ENCODE data around the gene BTBD9. TPM values are rescaled to one million over a fixed set of nuclear protein-coding genes. Genes with fewer than 3 reads are reported as not detected.

BTBD9 gene
- total RNA-seq, 1 donor from 2014 or later = 49.7 TPM

GRCh38 chr6:38509713-38510112 lies 130.0 kb downstream of the BTBD9 start:
- no peaks in the 10 kb centered on the region for H3K9me3 ChIP-seq
- H3K36me3 ChIP-seq = no peaks in the 10 kb centered on the region
- no peak overlapping the region for H3K27ac ChIP-seq
- intact Hi-C loops (cut with DNase I) = no loop called here
- no peak overlapping the region for H3K4me3 ChIP-seq
- DNase-seq (no peak), ATAC-seq (peak; percentile 82 to 90)
- peaks cover 17% of the 10 kb centered on the region for H3K4me1 ChIP-seq
- TF ChIP-seq CTCF (IDR thresholded peaks at IDR 0.05) = no peak
- H3K27me3 ChIP-seq (ENCODE audit: low read depth) = no peaks in the 10 kb centered on the region

GRCh38 chr6:38508894-38509293 lies 130.8 kb downstream of the BTBD9 start:
- intact Hi-C loops (cut with DNase I) = no loop called here
- TF ChIP-seq CTCF (IDR thresholded peaks at IDR 0.05) = no peak
- H3K27me3 ChIP-seq (ENCODE audit: low read depth) = no peaks in the 10 kb centered on the region
- H3K27ac ChIP-seq = no peak overlapping the region
- H3K36me3 ChIP-seq = no peaks in the 10 kb centered on the region
- H3K4me1 ChIP-seq = peaks cover 17% of the 10 kb centered on the region
- no peak for DNase-seq
- peak; percentile 59 to 69 for ATAC-seq
- H3K9me3 ChIP-seq = no peaks in the 10 kb centered on the region
- no peak overlapping the region for H3K4me3 ChIP-seq

- H3K4me1 ChIP-seq = peaks cover 17% of the 10 kb centered on the region
- no peak for ATAC-seq
- no peaks in the 10 kb centered on the region for H3K27me3 ChIP-seq (ENCODE audit: low read depth)
- TF ChIP-seq CTCF (IDR thresholded peaks at IDR 0.05) = no peak
- H3K9me3 ChIP-seq = no peaks in the 10 kb centered on the region
- intact Hi-C loops (cut with DNase I) = no loop called here
- H3K36me3 ChIP-seq = no peaks in the 10 kb centered on the region
- no peak overlapping the region for H3K4me3 ChIP-seq
- no peak overlapping the region for H3K27ac ChIP-seq
- DNase-seq = no peak
These were observed 131.4 kb downstream of the BTBD9 start for GRCh38 chr6:38508286-38508685.

GRCh38 chr6:38507173-38507572 lies 132.6 kb downstream of the BTBD9 start:
- intact Hi-C loops (cut with DNase I) = no loop called here

GRCh38 chr6:38505826-38506225 lies 133.9 kb downstream of the BTBD9 start:
- Histone ChIP-seq H3K27ac (no peak overlapping the region), H3K27me3 (ENCODE audit: low read depth) (no peaks in the 10 kb centered on the region), H3K9me3 (no peaks in the 10 kb centered on the region), H3K4me1 (peaks cover 17% of the 10 kb centered on the region), H3K36me3 (no peaks in the 10 kb centered on the region), H3K4me3 (no peak overlapping the region)
- intact Hi-C loops (cut with DNase I) = no loop called here
- TF ChIP-seq CTCF (IDR thresholded peaks at IDR 0.05) = no peak
- ATAC-seq (no peak), DNase-seq (no peak)

More at GRCh38 chr6:38507173-38507572, 132.6 kb downstream of the BTBD9 start:
- Histone ChIP-seq H3K27me3 (ENCODE audit: low read depth) (no peaks in the 10 kb centered on the region), H3K9me3 (no peaks in the 10 kb centered on the region), H3K4me3 (no peak overlapping the region), H3K27ac (no peak overlapping the region), H3K36me3 (no peaks in the 10 kb centered on the region), H3K4me1 (peaks cover 17% of the 10 kb centered on the region)
- ATAC-seq (no peak), DNase-seq (no peak)
- no peak for TF ChIP-seq CTCF (IDR thresholded peaks at IDR 0.05)

- no peak for DNase-seq
- Histone ChIP-seq H3K36me3 (no peaks in the 10 kb centered on the region), H3K27ac (no peak overlapping the region), H3K9me3 (no peaks in the 10 kb centered on the region), H3K27me3 (ENCODE audit: low read depth) (no peaks in the 10 kb centered on the region), H3K4me1 (peaks cover 17% of the 10 kb centered on the region), H3K4me3 (no peak overlapping the region)
- no peak for ATAC-seq
- intact Hi-C loops (cut with DNase I) = no loop called here
- TF ChIP-seq CTCF (IDR thresholded peaks at IDR 0.05) = no peak
These were observed 134.7 kb downstream of the BTBD9 start for GRCh38 chr6:38504996-38505395.
